Colonic mucosa (tissue), 4 donors: ENCODE results near the gene BPIFB1. TPM values are rescaled to one million over a fixed set of nuclear protein-coding genes. Genes with fewer than 3 reads are reported as not detected.

ENCODE experiments used
- DNase-seq: peaks from one replicate; pipeline ENCODE4 v3.0.0-alpha.2; 2020
- H3K27ac ChIP-seq: fragments of 200-600 bp; one replicate; pipeline ENCODE4 v1.8.0; 2021
- H3K27me3 ChIP-seq: fragments of 200-600 bp; one replicate; pipeline ENCODE4 v1.8.0; 2021
- H3K36me3 ChIP-seq: fragments of 200-600 bp; one replicate; pipeline ENCODE4 v1.8.0; 2021
- H3K4me1 ChIP-seq: fragments of 200-600 bp; one replicate; pipeline ENCODE4 v1.8.0; 2021; ENCODE audit warnings: mild to moderate bottlenecking
- H3K4me3 ChIP-seq: fragments of 200-600 bp; one replicate; pipeline ENCODE4 v1.8.0; 2021
- H3K9ac ChIP-seq, 2 donors: one replicate each; pipeline ENCODE4 v1.7.0; 2013; ENCODE audit warnings: control low read depth in 2 of 2, low read depth in 2 of 2, low read length in 2 of 2
- H3K9me3 ChIP-seq: fragments of 200-600 bp; one replicate; pipeline ENCODE4 v1.8.0; 2021
- intact Hi-C: fragments of 100-400 bp; cut with DNase I; formaldehyde crosslinking; loops from one replicate; pipeline ENCODE4 v1.14.1; 2022
- total RNA-seq, 2 donors: library from RNA; stranded (reverse); fragmentation: NEBNext Ultra II Directional in 1 of 2; extraction: Animal tissue kit (Norgen Biotek cat#: 25700) in 1 of 2; gene quantifications; one replicate each; pipeline ENCODE4 v1.2.1, GENCODE V29; 2021
- TF ChIP-seq, protein P1 (sequence below): fragments of 200-600 bp; IDR thresholded peaks from one replicate; pipeline ENCODE4 v1.8.0; 2022; ENCODE audit warnings: antibody characterized with exemption, mild to moderate bottlenecking
- donor health status: healthy.
- donor health status: DM: no; HTN: no; CAD: no.
- donor health status: DM: no; HTN: no; CAD: no.

The BPIFB1 gene, protein sequence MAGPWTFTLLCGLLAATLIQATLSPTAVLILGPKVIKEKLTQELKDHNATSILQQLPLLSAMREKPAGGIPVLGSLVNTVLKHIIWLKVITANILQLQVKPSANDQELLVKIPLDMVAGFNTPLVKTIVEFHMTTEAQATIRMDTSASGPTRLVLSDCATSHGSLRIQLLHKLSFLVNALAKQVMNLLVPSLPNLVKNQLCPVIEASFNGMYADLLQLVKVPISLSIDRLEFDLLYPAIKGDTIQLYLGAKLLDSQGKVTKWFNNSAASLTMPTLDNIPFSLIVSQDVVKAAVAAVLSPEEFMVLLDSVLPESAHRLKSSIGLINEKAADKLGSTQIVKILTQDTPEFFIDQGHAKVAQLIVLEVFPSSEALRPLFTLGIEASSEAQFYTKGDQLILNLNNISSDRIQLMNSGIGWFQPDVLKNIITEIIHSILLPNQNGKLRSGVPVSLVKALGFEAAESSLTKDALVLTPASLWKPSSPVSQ
- total RNA-seq, result under 1 TPM in 1 of 2 donors, not detected in 1; 0.20 TPM

DNA sequence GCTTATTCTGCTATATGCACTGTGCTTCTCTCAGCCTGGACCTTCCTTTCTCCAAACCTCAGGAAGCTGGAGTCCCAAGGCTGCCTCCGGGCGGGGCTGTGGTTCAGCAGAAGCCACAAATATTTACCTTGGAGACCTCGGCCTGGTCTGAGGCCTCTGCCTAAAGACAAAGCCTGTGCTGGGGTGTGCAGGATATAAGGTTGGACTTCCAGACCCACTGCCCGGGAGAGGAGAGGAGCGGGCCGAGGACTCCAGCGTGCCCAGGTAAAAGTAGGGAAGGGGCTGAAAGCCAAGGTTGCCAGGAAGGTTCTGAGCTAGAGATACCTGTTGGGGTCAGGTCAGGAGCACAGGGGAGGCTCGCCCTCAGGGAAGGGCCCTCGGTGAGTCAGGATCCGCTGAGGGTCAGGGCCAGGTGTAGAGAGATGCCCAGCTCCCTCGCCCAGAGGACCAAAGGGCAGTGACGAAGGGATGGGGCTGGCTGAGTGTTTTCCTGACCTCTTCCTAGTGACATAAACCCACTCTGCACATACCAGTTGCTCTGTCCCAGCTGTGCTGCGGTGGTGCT, at the start of gene BPIFB1:
TSS of gene BPIFB1 (plus strand) at position 224 of the 565 bp plus-strand sequence. CDS start 2,860 bp downstream, outside the sequence.
- intact Hi-C loops, result no loop called here
- H3K4me1 ChIP-seq, result no peaks in the 10 kb centered on the region
- H3K36me3 ChIP-seq, result no peaks in the 10 kb centered on the region
- H3K27ac ChIP-seq, result no peak within 1 kb of the TSS
- no peak within 1 kb of the TSS for H3K9ac ChIP-seq
- no peaks in the 10 kb centered on the region for H3K9me3 ChIP-seq
- no peaks in the 10 kb centered on the region for H3K27me3 ChIP-seq
- no peak within 1 kb of the TSS for H3K4me3 ChIP-seq
- TF ChIP-seq, protein P1, sequence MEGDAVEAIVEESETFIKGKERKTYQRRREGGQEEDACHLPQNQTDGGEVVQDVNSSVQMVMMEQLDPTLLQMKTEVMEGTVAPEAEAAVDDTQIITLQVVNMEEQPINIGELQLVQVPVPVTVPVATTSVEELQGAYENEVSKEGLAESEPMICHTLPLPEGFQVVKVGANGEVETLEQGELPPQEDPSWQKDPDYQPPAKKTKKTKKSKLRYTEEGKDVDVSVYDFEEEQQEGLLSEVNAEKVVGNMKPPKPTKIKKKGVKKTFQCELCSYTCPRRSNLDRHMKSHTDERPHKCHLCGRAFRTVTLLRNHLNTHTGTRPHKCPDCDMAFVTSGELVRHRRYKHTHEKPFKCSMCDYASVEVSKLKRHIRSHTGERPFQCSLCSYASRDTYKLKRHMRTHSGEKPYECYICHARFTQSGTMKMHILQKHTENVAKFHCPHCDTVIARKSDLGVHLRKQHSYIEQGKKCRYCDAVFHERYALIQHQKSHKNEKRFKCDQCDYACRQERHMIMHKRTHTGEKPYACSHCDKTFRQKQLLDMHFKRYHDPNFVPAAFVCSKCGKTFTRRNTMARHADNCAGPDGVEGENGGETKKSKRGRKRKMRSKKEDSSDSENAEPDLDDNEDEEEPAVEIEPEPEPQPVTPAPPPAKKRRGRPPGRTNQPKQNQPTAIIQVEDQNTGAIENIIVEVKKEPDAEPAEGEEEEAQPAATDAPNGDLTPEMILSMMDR, result no peak
- DNase-seq, result no peak

DNA sequence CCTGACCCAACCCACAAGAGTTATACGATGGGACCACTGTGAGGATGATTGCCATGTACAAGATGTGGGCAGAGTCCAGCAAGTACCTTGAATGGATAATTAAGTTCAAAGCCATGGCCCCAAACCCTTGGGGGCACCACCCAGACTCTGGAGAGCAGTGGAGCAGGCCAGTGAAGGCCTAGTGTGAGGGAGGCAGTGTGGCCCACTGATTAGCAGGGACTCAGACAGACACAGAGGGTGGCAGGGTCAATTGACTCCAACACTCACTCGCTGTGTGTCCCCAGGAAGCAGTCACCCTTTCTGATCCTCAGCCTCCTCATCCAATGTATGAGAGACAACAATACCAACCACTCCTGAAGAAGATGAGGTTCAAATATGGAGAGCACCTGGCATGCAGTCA, 49.0 kb upstream of the BPIFB1 start:
- intact Hi-C loops, result no loop called here
- H3K27me3 ChIP-seq, result no peaks in the 10 kb centered on the region
- no peaks in the 10 kb centered on the region for H3K36me3 ChIP-seq
- no peak overlapping the region for H3K27ac ChIP-seq
- no peaks in the 10 kb centered on the region for H3K9me3 ChIP-seq
- TF ChIP-seq, protein P1, result no peak
- H3K9ac ChIP-seq, result no peak overlapping the region
- no peak for DNase-seq
- H3K4me1 ChIP-seq, result no peaks in the 10 kb centered on the region
- no peak overlapping the region for H3K4me3 ChIP-seq

DNA sequence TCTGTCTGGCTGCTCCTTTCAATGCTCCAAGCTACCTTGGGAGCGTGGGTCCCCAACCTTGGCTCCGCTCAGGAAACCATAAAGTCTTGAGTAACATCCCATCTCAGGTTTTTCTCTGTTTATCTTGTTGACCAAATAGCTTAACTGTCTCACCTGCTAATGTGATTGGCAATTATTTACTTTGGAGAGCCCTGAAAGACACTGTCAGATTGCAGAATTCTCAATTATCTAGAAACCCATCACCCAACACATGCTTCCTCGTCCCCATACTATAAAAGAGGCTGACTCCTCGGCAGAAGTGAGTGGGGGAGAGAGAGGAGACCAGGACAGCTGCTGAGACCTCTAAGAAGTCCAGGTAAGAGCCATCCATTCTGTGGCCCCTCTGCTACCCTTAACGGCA, 47.3 kb upstream of the BPIFB1 start, which contains the start of gene BPIFA1:
TSS of gene BPIFA1 (plus strand) at position 301 of the 400 bp plus-strand sequence. CDS start 1,716 bp downstream, outside the sequence.
- Histone ChIP-seq H3K27me3 (no peaks in the 10 kb centered on the region), H3K36me3 (no peaks in the 10 kb centered on the region), H3K9me3 (no peaks in the 10 kb centered on the region), H3K4me3 (no peak within 1 kb of the TSS), H3K9ac (no peak within 1 kb of the TSS), H3K4me1 (no peaks in the 10 kb centered on the region), H3K27ac (no peak within 1 kb of the TSS)
- TF ChIP-seq, protein P1, result no peak
- intact Hi-C loops, result no loop called here
- no peak for DNase-seq

DNA sequence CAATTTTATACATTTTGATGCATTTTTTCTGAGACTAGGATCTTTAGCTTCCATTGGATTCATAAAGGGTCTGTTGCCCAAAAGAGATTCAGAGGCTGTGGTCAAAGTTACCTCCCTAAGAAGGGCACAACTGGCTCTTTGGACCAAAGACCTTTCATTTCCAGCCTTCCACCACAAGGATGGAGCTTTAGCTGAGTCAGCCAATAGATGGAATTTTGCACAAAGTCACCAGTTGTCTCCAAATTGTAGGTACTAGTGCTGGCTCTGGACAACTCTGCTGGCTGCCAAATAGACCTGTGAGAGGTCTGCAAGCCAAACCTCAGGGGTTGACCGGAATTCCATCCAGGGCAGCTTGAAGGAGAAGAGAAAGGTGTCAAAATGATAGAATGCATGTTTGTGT, 46.7 kb upstream of the BPIFB1 start:
- no peak overlapping the region for H3K27ac ChIP-seq
- intact Hi-C loops, result no loop called here
- TF ChIP-seq, protein P1, result no peak
- no peak for DNase-seq
- no peaks in the 10 kb centered on the region for H3K36me3 ChIP-seq
- no peak overlapping the region for H3K9ac ChIP-seq
- no peaks in the 10 kb centered on the region for H3K27me3 ChIP-seq
- H3K4me1 ChIP-seq, result no peaks in the 10 kb centered on the region
- no peak overlapping the region for H3K4me3 ChIP-seq
- H3K9me3 ChIP-seq, result no peaks in the 10 kb centered on the region

DNA sequence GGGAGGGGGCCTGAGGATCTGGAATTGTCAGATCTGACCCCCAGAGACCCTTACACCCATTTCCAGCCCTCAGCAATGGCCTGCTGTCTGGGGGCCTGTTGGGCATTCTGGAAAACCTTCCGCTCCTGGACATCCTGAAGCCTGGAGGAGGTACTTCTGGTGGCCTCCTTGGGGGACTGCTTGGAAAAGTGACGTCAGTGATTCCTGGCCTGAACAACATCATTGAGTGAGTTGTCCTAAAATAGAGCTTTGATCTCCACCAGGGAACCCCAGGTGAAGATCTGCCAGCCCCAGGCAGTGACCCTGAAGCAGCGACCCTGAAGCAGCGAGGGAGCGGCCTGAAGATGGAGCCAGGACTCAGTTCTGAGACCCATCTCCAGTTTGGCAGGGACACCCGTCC, 45.0 kb upstream of the BPIFB1 start:
- no peak overlapping the region for H3K4me3 ChIP-seq
- H3K27ac ChIP-seq, result no peak overlapping the region
- no peaks in the 10 kb centered on the region for H3K9me3 ChIP-seq

More for the DNA sequence above, 45.0 kb upstream of the BPIFB1 start:
- TF ChIP-seq, protein P1, result no peak
- Histone ChIP-seq H3K4me1 (no peaks in the 10 kb centered on the region), H3K27me3 (no peaks in the 10 kb centered on the region), H3K36me3 (no peaks in the 10 kb centered on the region), H3K9ac (no peak overlapping the region)
- intact Hi-C loops, result no loop called here
- no peak for DNase-seq
